Stimulated activated CD4-positive, alpha-beta T cell treated with anti-CD3 and anti-CD28 coated beads, Interleukin-4, amount 100 ng/mL, for 1 hour (primary cell): ENCODE results near the gene THOP1.

Source experiments
- DNase-seq: peaks from one replicate; pipeline ENCODE4 v3.0.0-alpha.2; 2020

The THOP1 gene

DNA sequence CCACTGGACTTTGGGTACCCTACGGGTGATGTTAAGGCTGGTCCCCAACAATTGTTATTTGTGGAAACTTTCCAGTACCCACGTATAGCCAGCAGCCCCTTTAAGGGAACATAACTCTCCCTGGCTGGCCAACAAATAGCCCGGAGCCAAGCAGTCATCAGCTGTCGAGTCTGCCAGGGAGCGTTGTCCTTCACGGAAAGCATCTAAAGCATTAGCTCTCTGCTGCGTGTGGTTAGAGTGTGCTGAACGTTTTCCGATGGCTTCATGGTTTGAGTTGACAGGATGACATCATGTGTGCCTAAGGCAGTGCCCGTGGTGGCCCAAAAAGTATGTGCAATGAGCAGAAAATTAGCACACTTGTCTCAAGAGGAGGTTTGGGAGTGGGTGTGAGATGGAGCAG lies 78.5 kb downstream of the THOP1 start:
- DNase-seq: no peak
